ENCODE measurements around the gene SARS2.
"Not testable (repeated sequence)": the region's sequence is repeated elsewhere in the genome, so short reads cannot be mapped to it uniquely, and the experiment has no call there.

The SARS2 gene

GRCh38 chr19:38929929-38930775 is at the start of gene SARS2:
Gene SARS2 (minus strand): TSS chr19:38930763. CDS start chr19:38930736, 27 bp downstream.
- DNase-seq (ENCODE audit: low read depth): peak; percentile 87

- no peak for DNase-seq (ENCODE audit: low read depth)
Observed at GRCh38 chr19:38979812-38980211, 49.2 kb upstream of the SARS2 start.

- DNase-seq (ENCODE audit: low read depth): no peak
Observed at GRCh38 chr19:38978326-38978689, 47.7 kb upstream of the SARS2 start.

- no peak for DNase-seq (ENCODE audit: low read depth)
Observed at GRCh38 chr19:38977445-38978325, 47.1 kb upstream of the SARS2 start.

GRCh38 chr19:38975861-38976271 is 45.3 kb upstream of the SARS2 start:
- DNase-seq (ENCODE audit: low read depth): no peak

GRCh38 chr19:38975214-38975860 is 44.8 kb upstream of the SARS2 start, which contains the start of gene FBXO17:
Gene FBXO17 (minus strand): TSS chr19:38975742. CDS start chr19:38950319, 25,423 bp downstream.
- no peak for DNase-seq (ENCODE audit: low read depth)

- no peak for DNase-seq (ENCODE audit: low read depth)
Observed at GRCh38 chr19:38974624-38975213, 44.2 kb upstream of the SARS2 start.

GRCh38 chr19:38971672-38972071 is 41.1 kb upstream of the SARS2 start:
- no peak for DNase-seq (ENCODE audit: low read depth)

GRCh38 chr19:38970664-38971532 is 40.3 kb upstream of the SARS2 start:
- DNase-seq (ENCODE audit: low read depth): no peak

GRCh38 chr19:38966149-38966548 is 35.6 kb upstream of the SARS2 start:
- DNase-seq (ENCODE audit: low read depth): not testable (repeated sequence)

GRCh38 chr19:38964738-38965137 is 34.2 kb upstream of the SARS2 start:
- DNase-seq (ENCODE audit: low read depth): no peak

GRCh38 chr19:38959618-38960017 is 29.1 kb upstream of the SARS2 start:
- no peak for DNase-seq (ENCODE audit: low read depth)

GRCh38 chr19:38958301-38958700 is 27.7 kb upstream of the SARS2 start:
- DNase-seq (ENCODE audit: low read depth): no peak

GRCh38 chr19:38956264-38956663 is 25.7 kb upstream of the SARS2 start:
- no peak for DNase-seq (ENCODE audit: low read depth)

- no peak for DNase-seq (ENCODE audit: low read depth)
Observed at GRCh38 chr19:38953677-38954076, 23.1 kb upstream of the SARS2 start.

GRCh38 chr19:38952395-38953165 is 22.0 kb upstream of the SARS2 start:
- DNase-seq (ENCODE audit: low read depth): no peak

- no peak for DNase-seq (ENCODE audit: low read depth)
Observed at GRCh38 chr19:38951187-38951586, 20.6 kb upstream of the SARS2 start.

- peak; percentile 74 for DNase-seq (ENCODE audit: low read depth)
Observed at GRCh38 chr19:38949580-38950367, 19.2 kb upstream of the SARS2 start.

Data from activated T-helper 9 cell treated with anti-CD3 and anti-CD28 coated beads, Interleukin-2, amount 50 U/mL, for 16 hours (primary cell).